Measurements from ENCODE around the gene ELAVL2. TPM values are rescaled to one million over a fixed set of nuclear protein-coding genes. Genes with fewer than 3 reads are reported as not detected.

Gene ELAVL2
- total RNA-seq, 1 experiment from 2014 or later, result not detected

- H3K4me3 ChIP-seq (ENCODE audit: low read depth in 2 of 2, low read length in 2 of 2), result no peak overlapping the region
- in situ Hi-C loops (cut with HindIII; ENCODE audit: low pct_unique_long_range_greater_than_20kb, low sequenced_read_pairs) (no loop called here), intact Hi-C loops (cut with micrococcal nuclease; ENCODE audit: unreplicated experiment) (no loop called here)
- CTCF ChIA-PET, result no interaction called here
- no peaks in the 10 kb centered on the region for H3K27me3 ChIP-seq (ENCODE audit: control insufficient read depth, insufficient read depth, low read length)
- ATAC-seq (no peak), DNase-seq (ENCODE audit: low read depth, low spot score) (no peak)
- POLR2A ChIA-PET, result no interaction called here
- no peaks in the 10 kb centered on the region for H3K36me3 ChIP-seq (ENCODE audit: control insufficient read depth, insufficient read depth, low read length)
- no peak for TF ChIP-seq TCF7L2 (IDR thresholded peaks at IDR 0.05; ENCODE audit: low read depth, low read length)
- TF ChIP-seq CTCF (IDR thresholded peaks at IDR 0.05), result no peak
- no peak for TF ChIP-seq REST (IDR thresholded peaks at IDR 0.05; ENCODE audit: insufficient read depth in 1 of 2, low read depth in 2 of 2, low read length in 1 of 2)
- no peak for TF ChIP-seq POLR2AphosphoS5 (IDR thresholded peaks at IDR 0.05; ENCODE audit: low read depth, low read length)
- TF ChIP-seq SIN3A (IDR thresholded peaks at IDR 0.05; ENCODE audit: borderline replicate concordance, insufficient read depth, low read depth, low read length), result no peak
- no peaks in the 10 kb centered on the region for H3K9me3 ChIP-seq (ENCODE audit: control insufficient read depth, insufficient read depth, low read depth, low read length)
- no peak overlapping the region for H3K27ac ChIP-seq (ENCODE audit: low read length)
- BruUV-seq (replicated peaks), result no TSS peak
- H3K4me1 ChIP-seq (ENCODE audit: control insufficient read depth, insufficient read depth, low read length), result no peaks in the 10 kb centered on the region
Observed at GRCh38 chr9:23665051-23665450, 161.0 kb downstream of the ELAVL2 start.

- no peaks in the 10 kb centered on the region for H3K9me3 ChIP-seq (ENCODE audit: control insufficient read depth, insufficient read depth, low read depth, low read length)
- BruUV-seq (replicated peaks), result no TSS peak
- in situ Hi-C loops (cut with HindIII; ENCODE audit: low pct_unique_long_range_greater_than_20kb, low sequenced_read_pairs) (no loop called here), intact Hi-C loops (cut with micrococcal nuclease; ENCODE audit: unreplicated experiment) (no loop called here)
- TF ChIP-seq REST (IDR thresholded peaks at IDR 0.05; ENCODE audit: insufficient read depth in 1 of 2, low read depth in 2 of 2, low read length in 1 of 2), result no peak
- no peak for TF ChIP-seq POLR2AphosphoS5 (IDR thresholded peaks at IDR 0.05; ENCODE audit: low read depth, low read length)
- no peak for TF ChIP-seq SIN3A (IDR thresholded peaks at IDR 0.05; ENCODE audit: borderline replicate concordance, insufficient read depth, low read depth, low read length)
- TF ChIP-seq CTCF (IDR thresholded peaks at IDR 0.05), result no peak
- no peak for TF ChIP-seq TCF7L2 (IDR thresholded peaks at IDR 0.05; ENCODE audit: low read depth, low read length)
- ATAC-seq, result no peak
- no peak overlapping the region for H3K4me3 ChIP-seq (ENCODE audit: low read depth in 2 of 2, low read length in 2 of 2)
- no peaks in the 10 kb centered on the region for H3K27me3 ChIP-seq (ENCODE audit: control insufficient read depth, insufficient read depth, low read length)
- no peak for DNase-seq (ENCODE audit: low read depth, low spot score)
- H3K4me1 ChIP-seq (ENCODE audit: control insufficient read depth, insufficient read depth, low read length), result no peaks in the 10 kb centered on the region
- ChIA-PET POLR2A (no interaction called here), CTCF (no interaction called here)
- no peak overlapping the region for H3K27ac ChIP-seq (ENCODE audit: low read length)
- H3K36me3 ChIP-seq (ENCODE audit: control insufficient read depth, insufficient read depth, low read length), result no peaks in the 10 kb centered on the region
Observed at GRCh38 chr9:23663946-23664345, 162.1 kb downstream of the ELAVL2 start.

All from Panc1 (cell line).